Smooth muscle cell (in vitro differentiated cells): ENCODE measurements around the gene CACNA2D2. TPM values are rescaled to one million over a fixed set of nuclear protein-coding genes. Genes with fewer than 3 reads are reported as not detected.

ENCODE experiments used
- DNase-seq: peaks from one replicate; lab custom pipeline; 2025; ENCODE audit not compliant: unreplicated experiment; lab: John Stamatoyannopoulos, UW
- H2AFZ ChIP-seq: fragments of 200-600 bp; sonication (generic); 2 replicates; pipeline ENCODE4 v1.6.0; 2016; ENCODE audit warnings: antibody characterized with exemption, low read depth, mild to moderate bottlenecking
- H3F3A ChIP-seq: fragments of 200-600 bp; sonication (generic); 2 replicates; pipeline ENCODE4 v1.6.0; 2017; ENCODE audit warnings: antibody characterized with exemption, low read depth
- H3K27ac ChIP-seq: fragments of 200-600 bp; sonication (generic); 2 replicates; pipeline ENCODE4 v1.5.1; 2016; ENCODE audit warnings: low read depth, mild to moderate bottlenecking
- H3K27me3 ChIP-seq: fragments of 200-600 bp; sonication (generic); 2 replicates; pipeline ENCODE4 v1.6.1; 2016; ENCODE audit warnings: low read depth, mild to moderate bottlenecking
- H3K36me3 ChIP-seq: fragments of 200-600 bp; sonication (generic); 2 replicates; pipeline ENCODE4 v1.5.1; 2016; ENCODE audit warnings: low read depth
- H3K4me1 ChIP-seq: fragments of 200-600 bp; sonication (generic); 2 replicates; pipeline ENCODE4 v1.5.1; 2016; ENCODE audit warnings: low read depth
- H3K4me2 ChIP-seq: fragments of 200-600 bp; sonication (generic); 2 replicates; pipeline ENCODE4 v1.6.0; 2016; ENCODE audit warnings: mild to moderate bottlenecking
- H3K4me3 ChIP-seq: fragments of 200-600 bp; sonication (generic); 2 replicates; pipeline ENCODE4 v1.5.1; 2016; ENCODE audit warnings: mild to moderate bottlenecking
- H3K79me2 ChIP-seq: fragments of 200-600 bp; sonication (generic); 2 replicates; pipeline ENCODE4 v1.6.0; 2016; ENCODE audit warnings: low read depth, mild to moderate bottlenecking
- H3K9ac ChIP-seq: fragments of 200-600 bp; sonication (generic); 2 replicates; pipeline ENCODE4 v1.6.0; 2016; ENCODE audit warnings: low read depth
- H3K9me3 ChIP-seq: fragments of 200-600 bp; sonication (generic); replicated peaks from 2 replicates; pipeline ENCODE4 v1.5.1; 2016; ENCODE audit warnings: low read depth
- H4K20me1 ChIP-seq: fragments of 200-600 bp; sonication (generic); 2 replicates; pipeline ENCODE4 v1.6.0; 2016; ENCODE audit warnings: low read depth
- WGBS: methylation state at CpG from one replicate; pipeline ENCODE4 v1.1.7; 2016; ENCODE audit warnings: low lambda C conversion rate; 5-methylcytosine and 5-hydroxymethylcytosine counted together
- polyA plus RNA-seq: library from polyadenylated mRNA; unstranded; fragments of >200 nt; fragmentation: Nextera tagmentation; extraction: Ambion mirVana; gene quantifications from 2 replicates; pipeline ENCODE4 v1.2.1, GENCODE V29; 2016
- total RNA-seq: library from RNA; depleted of rRNA; stranded (reverse); fragments of >200 nt; gene quantifications from 2 replicates; pipeline ENCODE4 v1.2.3, GENCODE V29; 2014
- TF ChIP-seq, protein P1 (sequence below): fragments of 200-600 bp; sonication (generic); IDR thresholded peaks from 2 replicates; pipeline ENCODE4 v1.5.1; 2017; ENCODE audit warnings: borderline replicate concordance, mild to moderate bottlenecking, antibody characterized with exemption; ENCODE audit not compliant: insufficient read depth, poor library complexity, severe bottlenecking

The CACNA2D2 gene
- total and polyA plus RNA-seq, 2 experiments from 2014 or later, result 0.27 to 0.51 TPM

DNA sequence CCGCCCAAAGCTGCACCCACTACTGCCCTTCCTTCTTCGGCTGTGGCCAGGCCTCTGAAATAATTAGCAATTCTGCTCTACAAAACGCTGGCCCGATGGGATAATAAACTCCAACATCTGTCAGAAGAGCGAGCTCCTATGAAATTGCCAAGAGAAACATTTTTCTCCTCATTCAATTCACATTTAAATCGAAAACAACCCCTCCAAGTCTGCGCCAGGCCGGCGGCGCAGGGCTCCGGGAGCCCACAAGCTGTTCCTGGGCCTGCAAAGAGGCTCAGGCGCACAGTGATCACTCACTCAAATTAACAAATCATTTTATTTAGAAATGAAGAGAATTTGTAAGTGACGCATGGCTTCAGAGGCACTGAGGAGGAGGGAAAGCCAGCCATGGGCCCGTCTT, 88.8 kb downstream of the CACNA2D2 start:
- TF ChIP-seq, protein P1, sequence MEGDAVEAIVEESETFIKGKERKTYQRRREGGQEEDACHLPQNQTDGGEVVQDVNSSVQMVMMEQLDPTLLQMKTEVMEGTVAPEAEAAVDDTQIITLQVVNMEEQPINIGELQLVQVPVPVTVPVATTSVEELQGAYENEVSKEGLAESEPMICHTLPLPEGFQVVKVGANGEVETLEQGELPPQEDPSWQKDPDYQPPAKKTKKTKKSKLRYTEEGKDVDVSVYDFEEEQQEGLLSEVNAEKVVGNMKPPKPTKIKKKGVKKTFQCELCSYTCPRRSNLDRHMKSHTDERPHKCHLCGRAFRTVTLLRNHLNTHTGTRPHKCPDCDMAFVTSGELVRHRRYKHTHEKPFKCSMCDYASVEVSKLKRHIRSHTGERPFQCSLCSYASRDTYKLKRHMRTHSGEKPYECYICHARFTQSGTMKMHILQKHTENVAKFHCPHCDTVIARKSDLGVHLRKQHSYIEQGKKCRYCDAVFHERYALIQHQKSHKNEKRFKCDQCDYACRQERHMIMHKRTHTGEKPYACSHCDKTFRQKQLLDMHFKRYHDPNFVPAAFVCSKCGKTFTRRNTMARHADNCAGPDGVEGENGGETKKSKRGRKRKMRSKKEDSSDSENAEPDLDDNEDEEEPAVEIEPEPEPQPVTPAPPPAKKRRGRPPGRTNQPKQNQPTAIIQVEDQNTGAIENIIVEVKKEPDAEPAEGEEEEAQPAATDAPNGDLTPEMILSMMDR, result no peak
- Histone ChIP-seq H3K4me1 (no peaks in the 10 kb centered on the region), H3K4me3 (no peak overlapping the region), H3K9ac (no peak overlapping the region), H3K27ac (no peak overlapping the region), H3K4me2 (no peak overlapping the region), H2AFZ (no peak overlapping the region), H3K9me3 (no peaks in the 10 kb centered on the region), H3K27me3 (no peaks in the 10 kb centered on the region), H3K79me2 (no peaks in the 10 kb centered on the region), H3K36me3 (no peaks in the 10 kb centered on the region), H3F3A (no peaks in the 10 kb centered on the region), H4K20me1 (no peaks in the 10 kb centered on the region)
- 94% methylated on average over 14 of the region's 14 CpGs for WGBS
- DNase-seq, result no peak

DNA sequence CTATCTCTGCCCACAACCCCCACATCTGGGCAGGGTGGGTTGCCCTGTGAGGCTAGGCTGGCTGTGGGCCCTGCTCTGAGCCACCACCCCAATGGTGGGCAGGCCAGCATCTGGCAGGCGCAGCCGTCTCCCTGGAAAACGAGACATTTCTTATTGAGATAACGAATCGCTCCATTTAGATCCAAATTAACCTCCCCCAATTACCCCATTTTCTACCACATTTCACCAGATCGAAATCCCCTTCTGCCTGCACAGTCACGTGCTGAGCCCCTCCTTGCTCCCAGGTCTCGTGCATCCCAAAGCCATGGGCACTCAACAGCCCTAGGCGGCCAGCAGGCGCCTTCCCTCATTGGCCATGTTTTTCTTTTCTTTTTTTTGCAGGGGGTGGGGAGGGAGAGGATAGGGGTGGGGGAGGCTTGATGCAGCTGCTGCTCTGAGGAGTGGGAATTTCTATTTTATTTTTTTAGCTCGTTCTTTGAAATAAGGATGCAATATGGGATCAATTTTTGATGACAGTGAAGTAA, 91.1 kb downstream of the CACNA2D2 start:
- 87% methylated on average over 11 of the region's 11 CpGs for WGBS
- no peak for DNase-seq

DNA sequence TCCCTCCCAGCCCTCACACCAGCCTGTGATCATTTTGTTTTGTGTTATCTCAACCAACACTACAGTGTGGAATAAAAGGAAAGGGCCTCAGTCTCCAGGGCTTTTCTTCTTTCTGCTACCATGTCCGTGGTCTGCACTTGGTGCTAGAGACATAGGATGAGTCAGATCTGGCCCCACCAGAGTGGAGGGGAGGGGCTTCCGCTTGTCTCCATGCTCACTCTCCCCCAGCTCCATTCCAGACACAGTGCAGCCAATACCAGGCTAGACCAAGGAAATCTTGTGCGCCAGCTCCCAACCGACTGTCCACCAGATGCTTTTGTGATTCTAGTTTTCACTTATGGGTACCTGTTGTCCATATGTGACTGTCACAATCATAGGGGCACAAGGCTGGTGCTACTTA, 92.2 kb downstream of the CACNA2D2 start:
- Histone ChIP-seq H2AFZ (no peak overlapping the region), H4K20me1 (no peaks in the 10 kb centered on the region), H3F3A (no peaks in the 10 kb centered on the region), H3K36me3 (no peaks in the 10 kb centered on the region), H3K79me2 (no peaks in the 10 kb centered on the region), H3K9me3 (no peaks in the 10 kb centered on the region), H3K4me2 (no peak overlapping the region), H3K4me1 (no peaks in the 10 kb centered on the region), H3K27me3 (no peaks in the 10 kb centered on the region), H3K27ac (no peak overlapping the region), H3K9ac (no peak overlapping the region), H3K4me3 (no peak overlapping the region)
- DNase-seq, result no peak
- 68% methylated on average over 4 of the region's 4 CpGs for WGBS
- TF ChIP-seq, protein P1, result no peak

More for the DNA sequence above, 91.1 kb downstream of the CACNA2D2 start:
- Histone ChIP-seq H3K4me1 (no peaks in the 10 kb centered on the region), H3K36me3 (no peaks in the 10 kb centered on the region), H3K9ac (no peak overlapping the region), H3K9me3 (no peaks in the 10 kb centered on the region), H3K27ac (no peak overlapping the region), H3F3A (no peaks in the 10 kb centered on the region), H2AFZ (no peak overlapping the region), H4K20me1 (no peaks in the 10 kb centered on the region), H3K4me2 (no peak overlapping the region), H3K27me3 (no peaks in the 10 kb centered on the region), H3K4me3 (no peak overlapping the region), H3K79me2 (no peaks in the 10 kb centered on the region)
- TF ChIP-seq, protein P1, result no peak

DNA sequence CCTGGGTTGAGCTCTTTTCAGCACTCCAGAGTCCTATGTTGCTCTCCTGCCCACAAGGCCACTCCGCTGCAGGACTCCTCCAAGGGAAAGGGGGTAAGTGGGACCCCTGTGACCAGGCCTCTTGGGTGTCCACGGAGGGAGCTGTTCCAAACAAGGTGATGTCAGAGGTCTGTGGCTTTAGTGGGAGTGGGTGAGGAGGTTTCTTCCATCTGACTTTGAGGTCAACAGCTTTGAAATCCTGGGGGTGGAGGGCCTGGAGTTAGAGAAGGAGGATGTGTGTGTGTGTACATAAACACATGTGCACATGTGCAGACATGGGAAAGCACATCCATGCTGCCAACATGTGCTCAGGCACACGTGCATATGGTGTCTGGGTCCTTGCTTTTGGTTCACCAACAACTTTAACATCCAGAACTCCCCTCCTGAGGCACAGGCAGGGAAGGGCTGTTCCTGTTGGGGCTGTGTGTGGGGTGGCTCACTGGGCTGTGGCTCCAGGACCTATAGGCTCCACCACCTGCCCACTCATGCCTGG, 92.8 kb downstream of the CACNA2D2 start:
- WGBS, result 75% methylated on average over 3 of the region's 3 CpGs
- no peaks in the 10 kb centered on the region for H4K20me1 ChIP-seq

More for the DNA sequence above, 92.8 kb downstream of the CACNA2D2 start:
- H3K9ac ChIP-seq, result no peak overlapping the region
- no peak overlapping the region for H3K4me3 ChIP-seq
- H3K4me1 ChIP-seq, result no peaks in the 10 kb centered on the region
- H3K27ac ChIP-seq, result no peak overlapping the region
- DNase-seq, result no peak
- no peaks in the 10 kb centered on the region for H3K36me3 ChIP-seq
- no peaks in the 10 kb centered on the region for H3K79me2 ChIP-seq
- H3K9me3 ChIP-seq, result no peaks in the 10 kb centered on the region
- H3K4me2 ChIP-seq, result no peak overlapping the region
- TF ChIP-seq, protein P1, result no peak
- H2AFZ ChIP-seq, result no peak overlapping the region
- no peaks in the 10 kb centered on the region for H3K27me3 ChIP-seq
- no peaks in the 10 kb centered on the region for H3F3A ChIP-seq
